ENCODE measurements around the gene OCA2. TPM values are rescaled to one million over a fixed set of nuclear protein-coding genes. Genes with fewer than 3 reads are reported as not detected.
"Not testable (repeated sequence)": the region's sequence is repeated elsewhere in the genome, so short reads cannot be mapped to it uniquely, and the experiment has no call there.

OCA2 gene
- not detected for total RNA-seq

DNA sequence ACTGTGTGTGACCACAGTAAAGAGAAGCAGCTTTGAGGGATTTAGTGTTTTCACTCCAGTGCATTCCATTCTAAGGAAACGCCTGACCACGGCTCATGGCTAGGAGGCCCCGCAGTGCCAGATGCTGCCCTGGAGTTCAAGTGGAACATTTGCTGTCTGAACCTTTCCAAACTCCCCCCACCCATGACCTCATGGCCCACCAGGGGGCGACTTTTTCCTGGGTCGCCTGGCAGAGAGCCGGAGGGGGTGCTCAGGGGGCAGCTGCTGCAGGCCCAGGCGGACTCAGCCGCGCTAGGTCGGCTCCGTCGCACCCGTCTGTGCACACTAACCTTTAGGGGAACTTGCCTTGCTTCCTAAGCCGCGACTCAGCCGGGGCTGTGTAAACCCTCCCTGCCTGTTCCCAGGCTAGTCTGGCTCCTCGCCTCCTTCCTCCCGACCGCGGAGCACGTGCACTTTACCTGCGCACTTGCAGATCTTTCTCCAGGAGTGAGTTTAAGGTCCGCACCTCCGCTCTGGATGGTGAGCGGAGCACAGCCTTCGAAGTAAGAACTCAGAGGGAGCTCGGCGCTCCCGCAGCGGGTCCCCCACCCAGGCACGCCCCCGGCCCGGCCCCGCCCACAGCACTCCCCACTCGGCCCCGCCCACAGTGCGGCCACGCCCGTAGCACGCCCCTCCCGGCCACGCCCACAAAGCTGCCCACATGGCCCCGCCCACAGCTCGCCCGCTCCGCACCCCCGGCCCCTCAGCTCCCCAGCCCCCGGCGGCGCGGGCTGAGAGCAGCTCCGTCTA, at the start of gene OCA2:
TSS of gene OCA2 (minus strand) at position 550 of the 789 bp plus-strand sequence. CDS start 17,441 bp downstream, outside the sequence.
- Mint-ChIP-seq H3K27ac (no peak within 1 kb of the TSS), H3K36me3 (ENCODE audit: low read depth) (peaks cover 9% of the 10 kb centered on the region), H3K4me1 (peaks cover 39% of the 10 kb centered on the region), H3K27me3 (peaks cover 60% of the 10 kb centered on the region), H3K9me3 (no peaks in the 10 kb centered on the region), H3K4me3 (no peak within 1 kb of the TSS)
- peak; percentile 45 for DNase-seq
- ChIA-PET CTCF (interaction anchor here (0.6 to 0.9 kb wide), 2 partner anchors 11 to 16 kb away, joined by 4 read pairs; no protein-coding TSS in a partner anchor), POLR2A (interaction anchor here (1.0 to 1.4 kb wide), 2 partner anchors 9 to 38 kb away, joined by 3 to 4 read pairs; no protein-coding TSS in a partner anchor)

GRCh38 chr15:28147801-28148200, 48.7 kb upstream of the OCA2 start:
- H3K4me3 Mint-ChIP-seq, result no peak overlapping the region
- H3K27ac Mint-ChIP-seq, result no peak overlapping the region
- CTCF ChIA-PET, result no interaction called here
- DNase-seq, result no peak
- H3K36me3 Mint-ChIP-seq (ENCODE audit: low read depth), result peaks cover 62% of the 10 kb centered on the region
- H3K9me3 Mint-ChIP-seq, result peaks cover 14% of the 10 kb centered on the region
- H3K27me3 Mint-ChIP-seq, result no peaks in the 10 kb centered on the region
- H3K4me1 Mint-ChIP-seq, result peaks cover 2% of the 10 kb centered on the region
- POLR2A ChIA-PET, result no interaction called here

GRCh38 chr15:28145419-28145818, 46.3 kb upstream of the OCA2 start:
- DNase-seq, H3K27me3 Mint-ChIP-seq, H3K4me1 Mint-ChIP-seq, POLR2A ChIA-PET, H3K4me3 Mint-ChIP-seq, H3K27ac Mint-ChIP-seq: not testable (repeated sequence)
- CTCF ChIA-PET, result interaction anchor here (2.0 kb wide), 1 partner anchor 19 kb away, joined by 7 read pairs; no protein-coding TSS in a partner anchor
- H3K36me3 Mint-ChIP-seq (ENCODE audit: low read depth), result peaks cover 59% of the 10 kb centered on the region
- H3K9me3 Mint-ChIP-seq, result peaks cover 14% of the 10 kb centered on the region

GRCh38 chr15:28140062-28140461, 40.9 kb upstream of the OCA2 start:
- CTCF ChIA-PET, result interaction anchor here (0.9 kb wide), 1 partner anchor 14 kb away, joined by 3 read pairs; no protein-coding TSS in a partner anchor
- POLR2A ChIA-PET, result no interaction called here
- Mint-ChIP-seq H3K27me3 (no peaks in the 10 kb centered on the region), H3K4me3 (no peak overlapping the region), H3K4me1 (peaks cover 36% of the 10 kb centered on the region), H3K36me3 (ENCODE audit: low read depth) (peaks cover 54% of the 10 kb centered on the region), H3K27ac (no peak overlapping the region), H3K9me3 (no peaks in the 10 kb centered on the region)
- DNase-seq, result no peak

- CTCF ChIA-PET, result interaction anchor here (3.4 kb wide), 1 partner anchor 11 kb away, joined by 23 read pairs; no protein-coding TSS in a partner anchor
- peak overlapping the region; percentile 38 for H3K27ac Mint-ChIP-seq
- H3K4me1 Mint-ChIP-seq, result peaks cover 45% of the 10 kb centered on the region
- POLR2A ChIA-PET, result interaction anchor here (1.4 kb wide), 1 partner anchor 11 kb away, joined by 4 read pairs; no protein-coding TSS in a partner anchor
- H3K27me3 Mint-ChIP-seq, H3K4me3 Mint-ChIP-seq, H3K9me3 Mint-ChIP-seq, DNase-seq: not testable (repeated sequence)
- peaks cover 47% of the 10 kb centered on the region for H3K36me3 Mint-ChIP-seq (ENCODE audit: low read depth)
Measured at GRCh38 chr15:28137408-28138039, 38.4 kb upstream of the OCA2 start.

DNA sequence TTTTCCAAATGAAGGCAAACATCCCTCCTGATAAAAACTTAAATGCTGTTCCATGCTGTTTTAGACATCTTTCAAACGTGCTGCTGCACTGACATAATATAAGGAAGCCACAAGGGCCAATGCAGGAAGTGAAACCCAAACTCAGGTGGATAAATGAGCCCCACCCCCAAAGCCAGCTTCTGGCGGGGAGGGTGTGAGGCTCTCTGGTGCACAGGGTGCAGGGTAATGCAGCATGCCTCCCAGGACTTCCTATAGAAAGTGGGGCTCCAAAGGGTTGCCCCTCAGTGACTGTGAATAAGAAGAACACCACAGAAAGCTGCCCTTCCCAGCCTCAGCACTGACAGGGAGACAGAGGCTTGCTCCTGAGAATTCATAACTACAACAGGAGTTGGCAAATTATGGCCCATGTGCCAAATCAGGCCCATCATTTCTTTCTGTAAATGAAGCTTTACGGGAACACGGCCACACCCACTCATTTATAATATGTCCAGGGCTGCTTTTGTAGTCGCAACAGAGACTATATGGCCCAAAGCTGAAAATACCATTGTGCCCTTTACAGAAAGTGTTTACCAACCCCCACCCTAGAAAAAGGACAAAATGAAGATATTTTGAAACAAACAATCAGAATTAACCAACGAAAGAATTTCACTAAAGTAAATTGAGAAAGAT, 37.3 kb upstream of the OCA2 start:
- peaks cover 45% of the 10 kb centered on the region for H3K4me1 Mint-ChIP-seq
- H3K9me3 Mint-ChIP-seq, H3K27me3 Mint-ChIP-seq, H3K4me3 Mint-ChIP-seq: not testable (repeated sequence)
- CTCF ChIA-PET, result interaction anchor here (3.4 kb wide), 1 partner anchor 10 kb away, joined by 23 read pairs; no protein-coding TSS in a partner anchor
- peaks cover 46% of the 10 kb centered on the region for H3K36me3 Mint-ChIP-seq (ENCODE audit: low read depth)
- peak overlapping the region; percentile 55 for H3K27ac Mint-ChIP-seq
- DNase-seq, result peak; percentile 65
- POLR2A ChIA-PET, result interaction anchor here (1.1 to 1.4 kb wide), 2 partner anchors 11 to 38 kb away, joined by 3 to 4 read pairs; no protein-coding TSS in a partner anchor

GRCh38 chr15:28133281-28133680, 34.2 kb upstream of the OCA2 start:
- ChIA-PET POLR2A (no interaction called here), CTCF (no interaction called here)
- Mint-ChIP-seq H3K4me1 (peaks cover 40% of the 10 kb centered on the region), H3K9me3 (no peaks in the 10 kb centered on the region), H3K27me3 (no peaks in the 10 kb centered on the region), H3K36me3 (ENCODE audit: low read depth) (peaks cover 31% of the 10 kb centered on the region), H3K27ac (no peak overlapping the region), H3K4me3 (no peak overlapping the region)
- no peak for DNase-seq

GRCh38 chr15:28132524-28133275, 33.6 kb upstream of the OCA2 start:
- H3K4me1 Mint-ChIP-seq, result peaks cover 36% of the 10 kb centered on the region
- H3K27ac Mint-ChIP-seq, result no peak overlapping the region
- no peaks in the 10 kb centered on the region for H3K9me3 Mint-ChIP-seq
- H3K36me3 Mint-ChIP-seq (ENCODE audit: low read depth), result peaks cover 27% of the 10 kb centered on the region
- ChIA-PET POLR2A (no interaction called here), CTCF (no interaction called here)
- H3K4me3 Mint-ChIP-seq, result no peak overlapping the region
- DNase-seq, result no peak
- no peaks in the 10 kb centered on the region for H3K27me3 Mint-ChIP-seq

DNA sequence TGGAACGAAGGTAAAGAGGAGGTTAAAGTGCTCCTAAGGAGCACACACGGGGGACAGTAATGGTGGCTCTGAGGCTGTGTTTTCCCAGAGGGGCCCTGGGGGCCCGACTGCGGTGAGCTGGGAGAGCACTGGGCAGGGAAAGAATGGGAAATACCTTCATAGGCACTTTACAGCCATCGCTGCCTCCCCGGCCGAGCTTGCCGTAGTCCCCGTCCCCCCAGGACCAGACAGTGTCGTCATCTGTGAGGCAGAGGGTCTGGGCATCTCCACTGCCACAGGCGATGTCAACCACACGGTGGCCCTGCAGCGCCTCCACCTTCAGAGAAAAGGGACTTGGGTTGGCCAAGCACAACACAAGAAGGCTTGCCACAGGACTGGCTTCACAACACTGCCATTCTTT, 32.8 kb upstream of the OCA2 start:
- no peaks in the 10 kb centered on the region for H3K9me3 Mint-ChIP-seq
- H3K27me3 Mint-ChIP-seq, result no peaks in the 10 kb centered on the region
- H3K4me3 Mint-ChIP-seq, result no peak overlapping the region
- peaks cover 25% of the 10 kb centered on the region for H3K36me3 Mint-ChIP-seq (ENCODE audit: low read depth)
- no peak overlapping the region for H3K27ac Mint-ChIP-seq
- CTCF ChIA-PET, result no interaction called here
- no peak for DNase-seq
- POLR2A ChIA-PET, result interaction anchor here (0.6 kb wide), 1 partner anchor 17 kb away, joined by 3 read pairs; no protein-coding TSS in a partner anchor
- H3K4me1 Mint-ChIP-seq, result peaks cover 28% of the 10 kb centered on the region

DNA sequence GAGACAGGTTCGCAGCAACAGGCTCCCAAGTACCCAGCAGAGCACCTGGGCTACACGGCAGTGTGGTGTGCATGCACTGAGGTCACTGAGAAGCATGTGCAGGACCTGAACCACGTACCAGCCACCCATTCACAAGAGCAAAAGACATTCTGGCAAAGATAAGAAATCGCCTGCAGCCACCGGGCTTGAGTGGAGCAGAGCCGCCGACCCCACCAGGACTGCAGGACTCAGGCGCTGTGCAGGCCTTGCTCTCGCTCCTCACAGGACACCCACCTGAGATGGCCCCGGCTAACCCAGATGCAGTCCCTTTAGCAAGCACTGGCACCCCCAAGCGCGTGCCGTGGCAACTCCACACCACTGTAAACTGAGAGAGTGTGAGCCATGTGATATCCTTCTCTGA, 32.3 kb upstream of the OCA2 start:
- H3K27me3 Mint-ChIP-seq, result no peaks in the 10 kb centered on the region
- CTCF ChIA-PET, result no interaction called here
- no peak overlapping the region for H3K27ac Mint-ChIP-seq
- H3K36me3 Mint-ChIP-seq (ENCODE audit: low read depth), result peaks cover 21% of the 10 kb centered on the region
- POLR2A ChIA-PET, result interaction anchor here (0.6 kb wide), 1 partner anchor 18 kb away, joined by 3 read pairs; no protein-coding TSS in a partner anchor
- no peak for DNase-seq
- no peaks in the 10 kb centered on the region for H3K9me3 Mint-ChIP-seq
- H3K4me1 Mint-ChIP-seq, result peaks cover 23% of the 10 kb centered on the region
- H3K4me3 Mint-ChIP-seq, result no peak overlapping the region

GRCh38 chr15:28130651-28131050, 31.5 kb upstream of the OCA2 start:
- H3K36me3 Mint-ChIP-seq (ENCODE audit: low read depth), result peaks cover 21% of the 10 kb centered on the region
- DNase-seq, result no peak
- H3K4me1 Mint-ChIP-seq, result peaks cover 15% of the 10 kb centered on the region
- no peaks in the 10 kb centered on the region for H3K9me3 Mint-ChIP-seq
- H3K27me3 Mint-ChIP-seq, result no peaks in the 10 kb centered on the region
- ChIA-PET CTCF (no interaction called here), POLR2A (no interaction called here)
- H3K27ac Mint-ChIP-seq, result no peak overlapping the region
- no peak overlapping the region for H3K4me3 Mint-ChIP-seq

- CTCF ChIA-PET, result no interaction called here
- POLR2A ChIA-PET, result no interaction called here
- peaks cover 7% of the 10 kb centered on the region for H3K4me1 Mint-ChIP-seq
Measured at GRCh38 chr15:28129231-28129848, 30.2 kb upstream of the OCA2 start.

More at GRCh38 chr15:28129231-28129848, 30.2 kb upstream of the OCA2 start:
- Mint-ChIP-seq H3K27ac (no peak overlapping the region), H3K27me3 (no peaks in the 10 kb centered on the region), H3K4me3 (no peak overlapping the region), H3K9me3 (no peaks in the 10 kb centered on the region), H3K36me3 (ENCODE audit: low read depth) (peaks cover 12% of the 10 kb centered on the region)
- no peak for DNase-seq

All from activated CD4-positive, alpha-beta memory T cell treated with anti-CD3 and anti-CD28 coated beads, Interleukin-2, amount 10 ng/mL, durations not matched to agents 7 days and 5 days (primary cell).